OCI-M2 (cell line): ENCODE data around the gene SMARCB1.
"Not testable (repeated sequence)": the region's sequence is repeated elsewhere in the genome, so short reads cannot be mapped to it uniquely, and the experiment has no call there.

Experiments used
- DNase-seq: peaks from one replicate; lab custom pipeline; 2025; ENCODE audit not compliant: unreplicated experiment; lab: John Stamatoyannopoulos, UW

The SMARCB1 gene

DNA sequence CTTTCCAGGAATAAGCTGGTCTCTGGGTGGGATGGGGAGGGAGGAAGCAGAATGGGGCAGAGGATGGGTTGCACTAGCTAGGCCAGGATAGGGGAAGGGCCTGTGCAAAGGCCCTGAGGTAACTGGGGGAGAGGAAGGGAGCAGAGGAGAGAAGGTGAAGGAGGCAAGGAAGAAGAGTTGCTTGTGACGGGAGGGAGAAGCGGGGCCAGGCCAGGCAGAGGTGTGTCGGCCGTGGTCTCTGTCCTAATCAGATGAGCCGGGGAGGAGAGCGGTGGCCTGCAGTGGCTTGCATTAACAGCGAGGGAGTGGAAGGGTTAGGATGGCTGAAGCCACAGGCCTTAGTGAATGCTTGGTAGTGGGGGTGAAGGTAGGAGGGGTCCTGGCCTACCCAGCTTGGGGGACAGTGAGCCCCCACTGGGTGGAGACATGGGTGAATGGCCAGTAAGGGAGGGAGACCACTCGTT, 58.0 kb downstream of the SMARCB1 start:
- no peak for DNase-seq

GRCh38 chr22:23845265-23846080, 58.7 kb downstream of the SMARCB1 start:
- no peak for DNase-seq

GRCh38 chr22:23846081-23846469, 59.3 kb downstream of the SMARCB1 start:
- no peak for DNase-seq

DNA sequence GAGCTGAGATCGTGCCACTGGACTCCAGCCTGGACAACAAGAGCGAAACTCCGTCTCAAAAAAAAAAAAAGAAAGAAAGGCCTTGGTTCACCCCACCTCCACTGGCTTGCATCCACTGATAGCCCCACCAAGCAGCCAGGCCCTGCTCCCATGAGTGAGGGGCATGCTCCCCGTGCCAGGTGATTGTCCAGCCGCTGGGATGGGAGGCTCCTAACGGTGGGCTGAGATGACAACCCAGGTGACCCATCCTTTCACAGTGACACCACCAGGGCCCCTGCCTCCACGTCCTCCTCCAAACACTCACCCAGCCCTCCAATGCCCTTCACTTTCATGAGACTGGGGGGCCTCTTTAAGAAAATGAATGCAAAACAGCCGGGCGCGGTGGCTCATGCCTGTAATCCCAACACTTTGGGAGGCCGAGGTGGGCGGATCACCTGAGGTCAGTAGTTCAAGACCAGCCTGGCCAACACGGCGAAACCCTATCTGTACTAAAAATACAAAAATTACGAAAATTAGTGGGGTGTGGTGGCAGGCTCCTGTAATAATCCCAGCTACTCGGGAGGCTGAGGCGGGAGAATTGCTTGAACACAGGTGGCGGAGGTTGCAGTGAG, 60.6 kb downstream of the SMARCB1 start:
- no peak for DNase-seq

- DNase-seq = no peak
These were observed 61.5 kb downstream of the SMARCB1 start for GRCh38 chr22:23847991-23848864.

- no peak for DNase-seq
These were observed 62.5 kb downstream of the SMARCB1 start for GRCh38 chr22:23849009-23850006.

DNA sequence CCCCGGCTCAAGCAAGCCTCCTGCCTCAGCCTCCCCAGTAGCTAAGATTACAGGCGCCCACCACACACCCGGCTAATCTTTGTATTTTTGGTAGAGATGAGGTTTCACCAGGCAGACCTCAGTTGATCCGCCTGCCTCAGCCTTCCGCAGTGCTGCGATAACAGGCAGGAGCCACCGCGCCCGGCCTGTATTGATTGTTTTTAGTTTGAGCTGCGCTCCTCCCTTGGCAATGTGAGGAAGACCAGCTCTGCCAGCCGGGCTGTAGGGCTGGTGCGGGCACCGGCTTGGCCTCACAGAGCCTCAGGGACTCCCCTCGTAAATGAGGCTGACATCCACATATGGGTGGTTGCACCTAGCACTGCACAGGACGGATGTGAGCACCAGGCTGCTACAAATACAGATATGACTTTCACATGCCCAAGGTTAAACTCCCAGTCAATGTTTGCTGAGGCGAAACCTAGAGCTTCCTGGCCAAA, 63.4 kb downstream of the SMARCB1 start:
- DNase-seq = no peak

DNA sequence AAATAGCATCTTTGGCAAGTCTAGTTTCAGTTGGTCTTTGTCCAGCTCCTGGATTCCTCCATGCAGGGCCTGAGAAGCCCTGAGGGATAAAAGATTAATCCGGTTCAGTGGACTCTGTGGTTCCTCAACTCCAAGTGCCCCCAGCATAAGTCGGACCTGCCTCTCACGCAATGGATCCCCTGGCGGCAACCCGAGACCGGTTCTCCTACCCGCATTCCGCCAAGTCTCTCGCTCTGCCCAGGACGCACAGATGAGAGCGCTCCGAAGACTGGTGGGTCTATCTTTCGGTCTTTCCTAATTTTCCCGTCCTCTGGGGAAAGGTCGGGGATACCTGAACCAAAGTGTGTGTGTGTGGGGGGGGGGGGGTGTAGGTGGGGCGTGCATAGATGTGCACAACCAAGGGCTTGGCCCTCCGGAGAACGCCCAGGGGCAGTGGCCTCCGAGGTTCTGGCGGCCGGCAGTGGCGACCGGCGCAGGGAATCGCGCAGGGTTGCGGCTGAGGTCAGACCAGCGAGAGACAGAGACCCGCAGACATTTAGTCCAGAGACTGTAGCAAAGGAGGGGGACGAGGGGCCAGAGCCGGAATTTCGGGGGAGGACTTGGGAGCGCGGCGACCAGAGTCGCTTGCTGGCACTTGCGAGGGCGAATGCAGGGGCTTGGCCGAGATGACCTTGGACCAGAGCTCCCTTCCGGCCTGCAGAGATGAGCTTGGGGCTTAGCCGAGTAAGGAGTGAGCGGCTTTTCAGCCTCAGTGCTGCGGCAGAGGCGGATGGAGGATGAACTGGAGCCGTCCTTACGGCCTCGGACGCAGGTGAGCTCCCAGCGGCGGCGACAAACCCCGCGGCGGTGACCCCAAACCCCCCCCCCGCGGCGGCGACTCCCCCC, 70.2 kb downstream of the SMARCB1 start:
- DNase-seq = no peak

- peak; percentile 86 for DNase-seq
These were observed 71.1 kb downstream of the SMARCB1 start, which contains the start of gene SLC2A11 for GRCh38 chr22:23857606-23858483. SLC2A11 (plus strand) TSS chr22:23857875; CDS start chr22:23858000, 125 bp downstream.

DNA sequence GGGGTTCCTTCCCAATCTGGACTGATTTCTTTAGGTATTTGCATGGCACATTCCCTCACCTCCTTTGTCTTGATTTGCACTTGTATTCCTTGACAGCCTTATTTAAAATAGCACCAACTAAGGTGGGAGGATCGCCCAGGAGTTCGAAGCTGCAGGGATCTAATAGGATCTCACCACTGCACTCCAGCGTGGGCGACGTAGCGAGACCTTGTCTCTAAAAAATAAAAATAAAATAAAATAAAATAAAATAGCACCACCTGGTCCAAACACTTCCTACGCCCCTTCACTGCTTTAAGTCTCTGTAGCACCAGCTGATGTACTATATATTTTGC, 71.7 kb downstream of the SMARCB1 start:
- DNase-seq = no peak

DNA sequence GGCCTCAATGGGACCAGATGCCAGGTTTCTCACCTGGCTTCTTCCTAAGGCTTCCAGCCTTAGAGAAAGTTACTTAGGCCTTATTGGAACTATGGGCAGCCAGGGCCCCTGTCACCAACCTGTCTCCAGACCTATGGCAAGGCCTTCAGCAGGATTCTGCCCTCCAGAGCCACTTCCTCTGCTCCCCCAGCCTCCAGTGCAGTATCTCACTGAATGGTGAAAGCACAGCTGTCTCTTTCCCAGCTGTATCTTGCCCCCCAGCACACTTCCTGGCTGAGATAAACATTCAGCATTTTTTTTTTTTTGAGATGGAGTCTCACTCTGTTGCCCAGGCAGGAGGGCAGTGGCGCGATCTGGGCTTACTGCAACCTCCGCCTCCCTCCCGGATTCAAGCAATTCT, 72.4 kb downstream of the SMARCB1 start:
- DNase-seq = no peak

DNA sequence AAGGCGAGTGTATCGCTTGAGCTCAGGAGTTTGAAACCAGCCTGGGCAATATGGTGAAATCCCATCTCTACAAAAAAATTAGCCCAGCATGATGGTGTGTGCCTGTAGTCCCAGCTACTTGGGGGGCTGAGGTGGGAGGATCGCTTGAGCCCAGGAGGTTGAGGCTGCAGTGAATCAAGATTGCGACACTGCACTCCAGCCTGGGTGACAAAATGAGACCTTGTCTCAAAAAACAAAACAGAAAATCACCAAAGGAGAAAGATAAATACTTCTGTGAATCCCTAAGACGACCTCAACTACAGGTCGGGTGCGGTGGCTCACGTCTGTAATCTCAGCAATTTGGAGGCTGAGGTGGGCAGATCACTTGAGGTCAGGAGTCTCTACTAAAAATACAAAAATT, 73.4 kb downstream of the SMARCB1 start:
- DNase-seq = not testable (repeated sequence)

DNA sequence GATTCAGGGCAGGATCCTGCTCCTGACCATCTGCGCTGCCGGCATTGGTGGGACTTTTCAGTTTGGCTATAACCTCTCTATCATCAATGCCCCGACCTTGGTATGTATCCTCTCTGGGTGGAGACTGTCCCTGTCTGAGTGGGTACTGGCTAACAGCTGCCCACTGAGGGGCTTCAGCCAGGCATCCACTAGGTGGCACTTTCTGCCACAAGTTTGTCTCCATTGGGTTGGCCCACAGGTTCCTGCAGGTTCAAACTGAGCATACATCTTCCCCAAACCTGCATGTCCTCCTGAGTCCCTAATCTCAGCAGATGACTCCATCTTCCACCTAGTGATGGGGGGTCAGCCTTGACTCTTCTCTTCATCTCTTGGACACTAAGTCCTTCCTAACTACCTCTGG, 75.3 kb downstream of the SMARCB1 start:
- DNase-seq = no peak

DNA sequence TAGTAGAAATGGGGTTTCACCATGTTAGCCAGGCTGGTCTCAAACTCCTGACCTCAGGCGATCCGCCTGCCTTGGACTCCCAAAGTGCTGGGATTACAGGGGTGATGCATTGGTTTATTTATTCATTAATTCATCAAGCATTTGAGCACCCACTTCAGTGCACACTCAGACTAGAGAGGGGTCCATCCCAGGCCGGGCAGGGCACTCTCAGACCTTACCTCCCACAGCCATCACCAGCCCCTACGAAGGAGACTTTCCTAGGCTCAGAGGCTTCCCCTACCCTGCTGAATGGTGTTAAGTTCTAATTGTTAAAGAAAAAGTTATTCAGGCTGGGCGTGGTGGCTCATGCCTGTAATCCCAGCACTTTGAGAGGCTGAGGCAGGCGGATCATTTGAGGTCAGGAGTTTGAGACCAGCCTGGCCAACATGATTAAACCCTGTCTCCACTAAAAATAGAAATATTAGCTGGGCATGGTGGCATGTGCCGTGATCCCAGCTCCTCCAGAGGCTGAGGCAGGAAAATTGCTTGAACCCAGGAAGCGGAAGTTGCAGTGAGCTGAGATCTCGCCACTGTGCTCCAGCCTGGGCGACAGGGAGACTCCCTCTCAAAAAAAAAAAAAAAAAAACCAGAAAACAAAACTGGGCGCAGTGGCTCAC, 77.9 kb downstream of the SMARCB1 start:
- not testable (repeated sequence) for DNase-seq

DNA sequence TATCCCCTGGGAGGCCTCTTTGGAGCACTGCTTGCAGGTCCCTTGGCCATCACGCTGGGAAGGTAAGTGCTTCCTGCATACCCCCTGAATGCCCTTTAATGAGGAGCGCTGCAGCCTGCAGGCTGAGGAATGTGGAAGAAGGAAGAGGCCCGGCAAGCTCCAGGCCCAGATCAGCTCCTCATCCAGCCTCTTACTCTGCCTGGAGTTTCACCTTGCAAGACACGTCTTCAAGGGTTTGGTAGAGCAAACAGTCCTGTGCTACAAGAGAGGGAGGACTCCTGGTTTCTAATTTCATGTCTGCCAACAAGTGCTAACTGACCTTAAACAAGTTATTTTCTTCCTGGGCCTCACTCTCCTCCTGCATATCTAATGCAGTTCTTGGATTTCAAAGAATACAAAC, 81.8 kb downstream of the SMARCB1 start:
- DNase-seq = no peak

DNA sequence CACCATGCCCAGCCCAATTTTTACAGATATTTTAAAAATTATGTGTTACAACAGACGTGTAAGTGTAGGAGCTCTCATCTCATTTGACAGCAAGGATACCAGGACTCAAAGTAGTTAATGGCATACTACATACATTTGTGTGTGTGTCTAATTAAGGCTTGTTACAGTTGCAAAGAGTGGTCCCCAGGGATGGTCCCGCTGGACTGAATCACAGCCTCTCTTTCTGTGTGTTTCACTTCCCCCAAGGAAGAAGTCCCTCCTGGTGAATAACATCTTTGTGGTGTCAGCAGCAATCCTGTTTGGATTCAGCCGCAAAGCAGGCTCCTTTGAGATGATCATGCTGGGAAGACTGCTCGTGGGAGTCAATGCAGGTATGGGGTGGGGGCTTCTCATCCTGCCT, 88.1 kb downstream of the SMARCB1 start:
- no peak for DNase-seq

DNA sequence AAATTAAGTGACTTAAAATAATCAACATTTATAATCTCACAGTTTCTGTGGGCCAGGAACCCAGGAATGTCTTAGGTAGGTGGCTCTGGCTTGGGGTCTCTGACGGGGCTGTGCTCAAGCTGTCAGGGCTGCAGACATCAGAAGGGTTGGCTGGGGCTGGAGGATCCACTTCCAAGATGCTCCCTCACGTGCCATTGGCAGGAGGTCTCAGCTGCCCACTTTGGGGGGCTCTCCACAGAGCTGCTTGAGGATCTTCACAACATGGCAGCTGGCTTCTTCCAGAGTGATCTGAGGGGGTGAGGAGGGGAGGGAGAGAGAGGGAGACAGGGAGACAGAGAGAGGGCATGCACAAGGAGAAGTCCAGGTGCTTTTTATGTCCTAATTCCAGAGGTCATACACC, 89.0 kb downstream of the SMARCB1 start:
- no peak for DNase-seq

GRCh38 chr22:23877566-23877965, 90.8 kb downstream of the SMARCB1 start:
- DNase-seq = no peak
